ENCODE measurements around the gene NAAA. TPM values are rescaled to one million over a fixed set of nuclear protein-coding genes. Genes with fewer than 3 reads are reported as not detected.
"Not testable (repeated sequence)": the region's sequence is repeated elsewhere in the genome, so short reads cannot be mapped to it uniquely, and the experiment has no call there.

The NAAA gene
- total RNA-seq, 1 experiment from 2014 or later, result 5.5 TPM

DNA sequence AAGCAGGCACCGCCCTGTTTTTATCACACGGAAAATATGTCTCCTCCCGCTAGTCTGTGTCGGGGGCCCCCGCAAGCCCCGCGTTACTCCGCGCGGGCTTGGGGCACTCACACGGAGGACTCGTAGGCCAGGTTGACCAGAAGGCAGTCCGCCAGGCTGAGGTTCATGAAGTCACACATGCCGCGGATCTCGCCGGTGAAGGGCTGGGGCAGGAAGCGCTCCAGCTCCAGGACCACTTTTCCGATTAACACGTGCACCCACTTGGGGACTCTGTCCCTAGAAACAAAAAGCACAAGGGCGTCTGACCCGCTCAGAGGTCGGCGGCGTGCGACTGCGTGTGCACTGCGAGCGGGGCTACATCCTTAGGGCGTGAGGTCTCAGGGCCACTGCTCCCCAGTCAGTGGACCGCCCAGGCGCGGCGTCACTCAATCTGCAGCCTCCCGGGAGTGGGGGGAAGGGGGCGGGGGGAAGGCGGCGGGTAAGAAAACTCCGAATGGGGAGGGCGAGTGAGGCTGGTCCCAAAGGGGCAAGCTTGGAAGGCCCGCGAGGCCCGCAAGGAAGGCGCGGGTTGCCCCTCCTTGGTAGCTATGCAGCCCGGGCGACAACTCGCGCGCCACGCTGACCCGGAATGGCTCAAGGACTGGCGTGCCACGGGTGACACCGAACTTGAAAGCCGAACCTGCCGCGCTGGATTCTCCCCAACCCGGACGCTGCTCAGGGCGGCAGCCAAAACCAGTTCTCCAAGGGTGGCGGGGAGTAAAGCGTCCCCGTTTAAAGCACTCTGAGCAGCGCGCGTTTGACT, 722 bp downstream of the NAAA start:
- DNase-seq, result peak; percentile 93
- Histone ChIP-seq H3K27me3 (ENCODE audit: control insufficient read depth, insufficient read depth, low read length) (peaks cover 11% of the 10 kb centered on the region), H3K4me3 (ENCODE audit: insufficient read depth, low read depth, low read length) (peak overlapping the region; percentile 74), H3K36me3 (replicated peaks; ENCODE audit: control insufficient read depth, insufficient read depth, low read length) (no peaks in the 10 kb centered on the region)

DNA sequence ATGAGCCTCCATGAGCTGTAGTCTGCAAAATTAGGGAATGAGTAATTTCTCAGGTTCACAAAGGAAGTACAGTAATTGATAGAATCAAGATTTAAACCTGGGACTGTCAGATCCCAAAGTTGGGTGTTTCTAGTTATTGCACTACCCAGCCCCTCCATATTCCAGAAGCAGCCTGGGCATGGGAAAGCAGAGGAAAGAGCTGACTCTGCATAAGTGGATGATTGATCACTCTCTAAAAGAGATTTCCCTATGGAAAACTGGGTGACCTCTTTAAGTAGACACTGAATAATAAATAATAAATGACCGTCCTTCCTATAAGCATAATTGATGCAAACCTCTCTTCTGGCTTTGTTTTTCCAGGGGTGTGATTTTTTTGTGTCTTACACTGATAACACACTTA, 5.2 kb downstream of the NAAA start:
- H3K27me3 ChIP-seq (ENCODE audit: control insufficient read depth, insufficient read depth, low read length), result peaks cover 10% of the 10 kb centered on the region
- no peak overlapping the region for H3K4me3 ChIP-seq (ENCODE audit: insufficient read depth, low read depth, low read length)
- no peaks in the 10 kb centered on the region for H3K36me3 ChIP-seq (replicated peaks; ENCODE audit: control insufficient read depth, insufficient read depth, low read length)
- no peak for DNase-seq

DNA sequence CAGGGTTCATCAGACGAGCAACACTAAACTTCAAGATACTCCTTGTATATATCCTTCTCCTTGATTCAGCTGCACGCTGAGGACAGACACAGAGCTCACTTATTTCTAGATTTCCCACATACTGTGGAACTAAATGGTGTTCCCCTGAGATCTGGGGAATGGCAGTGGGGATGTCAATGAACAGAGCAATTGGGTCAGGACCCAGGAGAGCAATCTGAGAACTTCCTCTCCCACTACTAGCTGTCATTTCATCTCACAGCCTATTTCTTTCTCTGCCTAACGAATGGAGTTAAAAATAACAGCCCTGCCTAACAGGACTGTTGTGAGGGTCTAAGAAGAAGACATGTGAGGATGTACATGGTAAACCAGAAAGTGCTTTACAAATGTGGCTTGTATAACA, 10.7 kb downstream of the NAAA start:
- H3K36me3 ChIP-seq (replicated peaks; ENCODE audit: control insufficient read depth, insufficient read depth, low read length), result no peaks in the 10 kb centered on the region
- DNase-seq, result no peak

DNA sequence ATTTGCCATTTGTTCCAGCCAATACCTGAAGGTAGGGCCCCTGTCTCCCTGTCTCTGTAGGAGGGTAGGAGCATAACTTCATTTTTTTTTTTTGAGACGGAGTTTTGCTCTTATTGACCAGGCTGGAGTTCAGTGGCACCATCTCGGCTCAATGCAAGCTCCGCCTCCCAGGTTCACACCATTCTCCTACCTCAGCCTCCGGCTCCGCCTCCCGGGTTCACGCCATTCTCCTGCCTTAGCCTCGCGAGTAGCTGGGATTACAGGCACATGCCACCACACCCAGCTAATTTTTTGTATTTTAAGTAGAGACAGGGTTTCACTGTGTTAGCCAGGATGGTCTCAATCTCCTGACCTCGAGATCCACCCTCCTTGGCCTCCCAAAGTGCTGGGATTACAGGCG, 15.9 kb downstream of the NAAA start:
- not testable (repeated sequence) for H3K27me3 ChIP-seq (ENCODE audit: control insufficient read depth, insufficient read depth, low read length); H3K4me3 ChIP-seq (ENCODE audit: insufficient read depth, low read depth, low read length); H3K36me3 ChIP-seq (replicated peaks; ENCODE audit: control insufficient read depth, insufficient read depth, low read length); DNase-seq

More for the DNA sequence above, 10.7 kb downstream of the NAAA start:
- no peaks in the 10 kb centered on the region for H3K27me3 ChIP-seq (ENCODE audit: control insufficient read depth, insufficient read depth, low read length)
- no peak overlapping the region for H3K4me3 ChIP-seq (ENCODE audit: insufficient read depth, low read depth, low read length)

DNA sequence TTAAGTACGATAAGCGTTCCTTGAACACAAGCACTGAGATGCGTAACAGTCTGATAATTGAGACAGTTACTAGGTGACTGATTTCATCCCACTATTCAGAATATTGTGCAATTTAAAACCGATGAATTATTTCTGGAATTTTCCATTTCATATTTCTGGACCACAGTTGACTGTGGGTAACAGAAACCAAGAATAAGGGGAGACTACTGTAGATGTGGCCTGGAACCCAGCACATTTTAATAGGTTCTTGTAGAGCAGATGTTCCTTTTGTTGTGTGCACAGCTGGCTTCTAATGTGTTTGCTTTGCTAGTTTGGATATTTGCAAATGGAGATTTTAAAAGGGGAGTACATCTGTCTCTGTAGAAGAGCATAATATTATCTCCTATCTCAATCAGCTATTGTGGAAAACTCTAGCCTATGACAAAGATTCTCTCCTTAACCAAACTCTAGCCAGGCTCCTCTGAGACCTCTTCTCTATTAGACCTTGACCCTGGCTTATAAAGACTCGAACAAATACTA, 16.4 kb downstream of the NAAA start:
- no peak overlapping the region for H3K4me3 ChIP-seq (ENCODE audit: insufficient read depth, low read depth, low read length)
- H3K36me3 ChIP-seq (replicated peaks; ENCODE audit: control insufficient read depth, insufficient read depth, low read length), result no peaks in the 10 kb centered on the region; the same call in none of the 2 replicates
- no peak for DNase-seq
- no peaks in the 10 kb centered on the region for H3K27me3 ChIP-seq (ENCODE audit: control insufficient read depth, insufficient read depth, low read length)

DNA sequence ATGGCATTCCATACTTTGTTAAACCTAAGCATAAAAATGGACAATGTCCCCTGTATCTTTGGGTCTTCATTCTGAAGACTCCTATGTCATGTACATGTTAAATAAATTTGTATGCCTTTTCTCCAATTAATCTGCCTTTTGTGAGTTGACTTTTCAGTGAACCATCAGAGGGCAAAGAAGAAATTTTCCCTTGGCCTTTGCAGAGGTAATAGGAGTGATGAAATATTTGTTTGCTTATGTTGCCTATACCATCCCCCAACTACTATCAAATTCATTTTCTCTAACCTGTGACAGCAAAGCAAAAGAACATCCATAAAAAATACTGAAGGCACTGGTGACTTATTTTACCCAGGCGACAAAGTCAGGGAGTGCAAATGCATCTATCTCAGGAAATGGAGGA, 18.2 kb downstream of the NAAA start:
- Histone ChIP-seq H3K27me3 (ENCODE audit: control insufficient read depth, insufficient read depth, low read length) (no peaks in the 10 kb centered on the region), H3K36me3 (replicated peaks; ENCODE audit: control insufficient read depth, insufficient read depth, low read length) (no peaks in the 10 kb centered on the region; the same call in none of the 2 replicates)

DNA sequence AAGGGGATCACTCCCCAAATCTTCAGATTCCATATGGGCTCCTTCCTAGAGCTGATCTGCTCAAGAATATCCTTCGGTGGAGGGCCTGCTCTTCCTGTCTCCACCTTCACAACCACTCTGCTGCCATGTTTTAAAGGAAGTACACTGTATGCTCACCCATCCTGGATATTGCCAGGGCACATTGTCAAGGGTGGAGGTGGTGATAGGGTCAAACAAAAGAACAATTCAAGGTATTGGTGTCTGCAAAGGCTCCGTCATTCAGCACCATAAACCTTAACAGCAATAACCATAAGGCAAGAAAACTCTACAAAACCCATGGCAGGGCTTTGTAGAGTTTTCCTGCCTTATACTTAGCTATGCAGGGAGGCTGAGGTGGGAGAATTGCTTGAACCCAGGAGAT, 18.9 kb downstream of the NAAA start:
- H3K4me3 ChIP-seq (ENCODE audit: insufficient read depth, low read depth, low read length), result no peak overlapping the region
- no peak for DNase-seq
- no peaks in the 10 kb centered on the region for H3K27me3 ChIP-seq (ENCODE audit: control insufficient read depth, insufficient read depth, low read length)
- no peaks in the 10 kb centered on the region; the same call in none of the 2 replicates for H3K36me3 ChIP-seq (replicated peaks; ENCODE audit: control insufficient read depth, insufficient read depth, low read length)

More for the DNA sequence above, 18.2 kb downstream of the NAAA start:
- DNase-seq, result no peak
- no peak overlapping the region for H3K4me3 ChIP-seq (ENCODE audit: insufficient read depth, low read depth, low read length)

DNA sequence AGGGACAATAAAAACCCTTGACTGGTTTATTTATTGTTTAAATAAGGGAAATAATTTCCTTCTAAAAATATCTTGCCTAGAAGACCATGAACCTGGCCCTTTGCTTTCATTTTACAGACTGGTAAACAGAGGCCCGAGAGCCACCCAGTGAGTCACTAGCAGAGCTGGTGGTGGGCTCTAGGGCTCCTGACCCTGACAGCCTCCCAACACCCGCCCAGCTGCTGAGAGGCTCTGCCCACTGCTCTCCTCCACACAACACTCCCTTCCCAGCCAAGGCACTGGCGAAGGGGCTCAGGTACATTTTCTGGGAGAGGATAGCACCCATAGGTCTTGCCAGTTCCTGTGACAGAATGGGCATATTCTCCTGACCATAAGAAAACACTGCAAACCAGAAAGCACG, 20.5 kb downstream of the NAAA start:
- Histone ChIP-seq H3K4me3 (ENCODE audit: insufficient read depth, low read depth, low read length) (no peak overlapping the region), H3K27me3 (ENCODE audit: control insufficient read depth, insufficient read depth, low read length) (no peaks in the 10 kb centered on the region), H3K36me3 (replicated peaks; ENCODE audit: control insufficient read depth, insufficient read depth, low read length) (no peaks in the 10 kb centered on the region; the same call in none of the 2 replicates)
- DNase-seq, result no peak

DNA sequence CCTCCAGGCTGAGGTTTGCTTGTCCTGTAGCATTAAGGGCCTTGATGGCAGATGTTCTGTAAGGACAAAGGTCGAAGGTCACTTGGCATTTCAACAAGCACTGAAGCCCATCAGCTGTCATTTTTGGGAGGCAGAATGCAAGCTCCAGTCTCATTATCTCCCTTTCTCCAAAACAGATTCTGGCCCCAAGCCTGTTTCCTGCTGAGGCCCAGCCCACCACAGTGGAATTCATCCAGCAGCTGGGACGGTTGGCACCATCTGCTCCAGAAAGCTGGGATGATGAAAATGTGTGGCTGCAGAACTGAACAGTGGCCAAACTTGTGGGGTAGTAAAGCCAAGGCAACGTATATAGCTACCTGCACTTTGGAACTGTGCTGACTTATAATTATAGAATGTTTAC, 20.9 kb downstream of the NAAA start:
- H3K27me3 ChIP-seq (ENCODE audit: control insufficient read depth, insufficient read depth, low read length), result no peaks in the 10 kb centered on the region
- DNase-seq, result no peak
- no peaks in the 10 kb centered on the region; the same call in none of the 2 replicates for H3K36me3 ChIP-seq (replicated peaks; ENCODE audit: control insufficient read depth, insufficient read depth, low read length)
- no peak overlapping the region for H3K4me3 ChIP-seq (ENCODE audit: insufficient read depth, low read depth, low read length)

DNA sequence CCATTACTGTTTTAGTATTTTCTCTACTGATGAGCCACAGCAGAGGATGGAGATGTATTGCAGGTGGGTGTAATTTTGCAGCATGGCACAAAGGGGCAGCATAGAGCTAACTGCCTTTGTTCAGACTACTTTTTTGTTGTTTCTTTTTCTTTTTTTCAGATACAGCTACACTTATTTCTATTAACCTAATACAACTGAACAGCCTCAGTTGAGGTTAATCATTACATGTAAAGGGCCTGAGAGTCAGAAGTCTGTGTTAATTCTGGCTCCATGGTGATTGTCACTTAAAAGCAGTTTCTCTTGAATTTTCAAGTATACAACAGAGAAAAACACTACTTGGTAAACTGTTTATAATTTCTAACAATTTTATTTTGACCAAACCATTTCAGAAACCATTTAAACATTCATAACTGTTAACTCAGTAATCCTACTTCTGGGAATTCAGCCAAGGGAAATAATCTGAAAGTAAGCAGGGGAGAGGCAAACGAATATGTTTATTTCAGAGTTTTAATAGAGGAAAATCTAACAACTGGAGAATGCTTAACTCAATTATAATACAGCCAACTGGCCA, 24.6 kb downstream of the NAAA start:
- DNase-seq, result peak; percentile 57
- Histone ChIP-seq H3K36me3 (replicated peaks; ENCODE audit: control insufficient read depth, insufficient read depth, low read length) (no peaks in the 10 kb centered on the region; the same call in none of the 2 replicates), H3K4me3 (ENCODE audit: insufficient read depth, low read depth, low read length) (no peak overlapping the region), H3K27me3 (ENCODE audit: control insufficient read depth, insufficient read depth, low read length) (no peaks in the 10 kb centered on the region)

DNA sequence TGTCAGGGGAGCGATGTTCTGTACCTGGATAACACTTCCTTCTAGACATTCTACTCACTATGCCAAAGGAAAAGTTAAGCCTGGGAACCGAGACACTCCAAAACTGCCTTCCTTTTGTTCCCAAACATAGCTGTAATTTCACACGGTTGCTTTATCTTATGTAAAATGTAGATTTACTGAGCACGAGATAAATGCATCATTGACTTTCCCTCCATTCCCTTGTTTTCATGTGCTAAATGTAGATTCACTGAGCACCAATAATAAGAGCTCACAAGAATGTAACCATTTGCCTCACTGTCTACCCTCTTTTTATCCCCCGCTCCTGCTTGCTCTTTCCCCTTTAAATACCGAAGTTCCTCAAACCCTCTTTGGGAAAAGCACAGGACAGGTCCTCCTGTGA, 27.8 kb downstream of the NAAA start:
- no peak for DNase-seq
- Histone ChIP-seq H3K27me3 (ENCODE audit: control insufficient read depth, insufficient read depth, low read length) (no peaks in the 10 kb centered on the region), H3K4me3 (ENCODE audit: insufficient read depth, low read depth, low read length) (no peak overlapping the region), H3K36me3 (replicated peaks; ENCODE audit: control insufficient read depth, insufficient read depth, low read length) (no peaks in the 10 kb centered on the region)

DNA sequence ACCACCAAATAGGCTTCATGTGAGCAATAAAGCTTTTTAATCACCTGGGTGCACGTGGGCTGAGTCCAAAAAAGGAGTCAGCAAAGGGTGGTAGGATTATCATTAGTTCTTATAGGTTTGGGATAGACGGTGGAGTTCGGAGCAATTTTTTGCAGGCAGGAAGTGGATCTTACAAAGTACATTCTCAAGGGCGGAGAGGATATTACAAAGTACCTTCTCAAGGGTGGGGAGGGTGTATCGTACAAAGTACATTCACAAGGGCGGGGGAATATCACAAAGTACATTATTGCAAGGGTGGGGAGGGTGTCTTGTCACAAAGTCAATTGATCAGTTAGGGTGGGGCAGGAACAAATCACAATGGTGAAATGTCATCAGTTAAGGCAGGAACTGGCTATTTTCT, 30.0 kb downstream of the NAAA start:
- not testable (repeated sequence) for H3K36me3 ChIP-seq (replicated peaks; ENCODE audit: control insufficient read depth, insufficient read depth, low read length); H3K4me3 ChIP-seq (ENCODE audit: insufficient read depth, low read depth, low read length); H3K27me3 ChIP-seq (ENCODE audit: control insufficient read depth, insufficient read depth, low read length); DNase-seq

DNA sequence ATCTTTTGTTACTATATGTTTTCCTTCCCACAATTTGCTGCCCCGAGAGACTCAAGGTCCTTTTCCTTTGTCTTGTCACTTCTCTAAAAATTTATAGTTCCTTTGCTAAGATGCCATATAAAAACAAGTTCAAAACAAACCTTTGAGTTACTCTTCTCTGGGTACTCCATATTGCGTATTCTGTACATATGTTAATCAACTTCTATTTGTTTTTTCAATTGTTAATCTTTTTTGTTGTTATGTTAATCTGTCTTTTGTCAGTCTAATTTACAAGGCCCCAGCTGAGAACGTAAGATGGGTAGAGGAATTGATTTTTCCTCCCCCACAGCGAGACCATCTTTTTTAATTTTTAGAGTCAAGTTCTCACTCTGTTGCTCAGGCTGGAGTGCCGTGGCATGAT, 31.4 kb downstream of the NAAA start:
- no peak for DNase-seq
- no peaks in the 10 kb centered on the region for H3K27me3 ChIP-seq (ENCODE audit: control insufficient read depth, insufficient read depth, low read length)
- H3K36me3 ChIP-seq (replicated peaks; ENCODE audit: control insufficient read depth, insufficient read depth, low read length), result no peaks in the 10 kb centered on the region
- no peak overlapping the region for H3K4me3 ChIP-seq (ENCODE audit: insufficient read depth, low read depth, low read length)

DNA sequence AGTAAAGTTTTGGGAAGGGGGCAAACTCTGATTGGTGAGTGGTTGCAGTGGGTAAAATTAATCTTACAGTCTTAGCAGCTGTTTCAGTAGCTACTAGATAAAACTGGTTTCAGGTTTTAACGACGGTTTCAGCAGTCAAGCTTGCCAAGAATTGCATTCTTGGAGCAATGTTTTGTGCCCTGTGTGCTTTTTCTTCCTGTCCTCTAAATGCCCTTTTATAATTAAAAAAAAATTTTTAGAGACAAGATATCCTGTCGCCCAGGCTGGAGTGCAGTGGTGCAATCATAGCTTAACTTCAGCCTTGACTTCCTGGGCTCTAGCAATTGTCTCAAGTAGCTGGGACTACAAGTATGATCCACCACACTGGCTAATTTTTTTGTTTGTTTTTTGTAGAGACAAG, 32.3 kb downstream of the NAAA start:
- H3K27me3 ChIP-seq (ENCODE audit: control insufficient read depth, insufficient read depth, low read length), result no peaks in the 10 kb centered on the region
- no peak for DNase-seq
- H3K4me3 ChIP-seq (ENCODE audit: insufficient read depth, low read depth, low read length), result no peak overlapping the region
- H3K36me3 ChIP-seq (replicated peaks; ENCODE audit: control insufficient read depth, insufficient read depth, low read length), result no peaks in the 10 kb centered on the region

DNA sequence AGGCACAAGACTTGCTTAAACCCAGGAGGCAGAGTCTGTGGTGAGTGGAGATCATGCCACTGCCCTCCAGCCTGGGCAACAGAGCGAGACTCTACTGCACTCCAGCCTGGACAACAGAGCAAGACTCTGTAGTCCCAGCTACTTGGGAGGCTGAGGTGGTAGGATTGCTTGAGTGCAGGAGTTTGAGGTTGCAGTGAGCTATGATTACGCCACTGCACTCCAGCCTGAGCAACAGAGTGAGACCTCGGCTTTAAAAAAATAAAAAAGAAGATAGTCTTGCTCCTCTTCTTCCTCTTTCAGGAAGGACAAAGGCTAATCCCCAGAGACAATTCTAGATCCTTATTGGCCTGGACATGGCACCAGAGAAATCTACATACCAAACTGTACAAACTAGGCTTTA, 32.8 kb downstream of the NAAA start:
- no peaks in the 10 kb centered on the region for H3K27me3 ChIP-seq (ENCODE audit: control insufficient read depth, insufficient read depth, low read length)
- no peak overlapping the region for H3K4me3 ChIP-seq (ENCODE audit: insufficient read depth, low read depth, low read length)
- H3K36me3 ChIP-seq (replicated peaks; ENCODE audit: control insufficient read depth, insufficient read depth, low read length), result no peaks in the 10 kb centered on the region
- DNase-seq, result no peak

All from H7 (cell line).